Fibroblast of upper back skin (primary cell): ENCODE results near the gene ZC3H14.
A peak's percentile ranks its signal among the peaks of the same experiment; 100 is the strongest.

Experiments used
- DNase-seq: peaks from one replicate; pipeline ENCODE4 v3.0.0-alpha.2; 2013

Gene ZC3H14

DNA sequence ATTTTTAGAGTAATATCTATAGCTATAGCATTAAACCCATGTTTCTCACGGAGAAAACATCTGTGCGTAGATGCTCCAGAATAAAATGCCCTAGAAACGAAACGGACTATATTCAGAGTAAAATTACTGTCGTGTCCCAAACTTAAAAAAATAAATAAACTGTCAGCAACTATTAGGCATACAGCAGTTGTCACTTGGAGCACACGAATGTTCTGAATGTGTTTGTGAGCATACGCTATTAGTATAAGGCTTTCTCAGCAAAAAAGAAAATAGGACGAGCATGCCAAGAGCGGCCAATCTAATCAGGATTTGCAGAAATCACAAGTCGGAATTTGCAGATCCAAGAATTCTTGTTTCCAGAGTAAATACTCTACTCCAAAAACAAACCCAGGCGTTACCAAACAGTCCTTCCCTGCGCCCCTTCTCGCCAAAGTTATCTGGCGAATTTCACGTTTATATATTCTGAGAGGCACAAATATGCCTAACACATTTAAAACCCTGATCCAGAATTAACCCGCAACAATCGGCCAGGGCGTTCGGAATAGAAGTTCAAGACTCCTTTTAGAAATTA, 8.9 kb upstream of the ZC3H14 start:
- DNase-seq = no peak

DNA sequence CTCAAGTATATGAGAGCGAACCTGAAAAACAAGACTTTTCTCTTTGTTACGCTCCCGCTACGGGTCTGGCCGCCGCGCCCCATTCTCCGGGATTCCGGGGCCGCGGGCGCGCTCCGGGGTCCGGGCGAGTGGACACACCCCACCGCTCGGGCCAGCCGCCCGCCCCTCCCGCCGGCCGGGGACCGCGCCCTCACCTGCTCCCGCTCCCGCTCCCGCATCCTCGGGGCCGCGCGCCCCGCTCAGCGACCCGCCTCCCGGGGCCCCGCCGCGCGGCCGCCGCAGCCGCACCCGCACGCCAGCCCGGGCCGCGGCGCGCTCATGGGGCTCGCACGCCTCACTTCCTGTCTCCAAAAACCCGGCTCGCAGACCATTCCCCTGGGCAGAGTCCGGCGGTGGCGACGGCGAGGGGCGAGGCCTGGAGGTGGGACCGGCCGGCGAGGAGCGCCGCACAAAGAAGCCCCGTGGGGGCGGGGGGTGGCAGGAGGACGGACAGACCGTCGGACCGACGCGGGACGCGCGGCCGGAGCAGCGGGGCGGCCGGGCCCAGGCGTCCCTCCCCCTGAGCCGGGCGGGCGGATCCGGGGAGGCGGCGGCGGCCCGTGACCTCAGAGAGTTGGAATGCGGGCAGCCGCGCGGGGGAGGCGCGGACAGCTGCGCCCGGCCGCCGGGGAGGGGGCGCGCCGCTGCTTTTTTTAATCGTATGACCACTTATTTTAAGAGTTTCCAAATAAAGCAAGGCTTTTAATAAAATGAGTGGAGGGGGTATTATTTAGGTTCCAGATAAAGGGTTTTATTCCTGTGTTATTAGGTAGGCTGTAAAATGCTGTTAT, 8.2 kb upstream of the ZC3H14 start, which contains the start of gene PTPN21:
Gene PTPN21, minus strand, starts transcription at position 551 of the 830 bp plus-strand sequence. CDS start 4,590 bp downstream, outside the sequence.
- peak; percentile 69 for DNase-seq

DNA sequence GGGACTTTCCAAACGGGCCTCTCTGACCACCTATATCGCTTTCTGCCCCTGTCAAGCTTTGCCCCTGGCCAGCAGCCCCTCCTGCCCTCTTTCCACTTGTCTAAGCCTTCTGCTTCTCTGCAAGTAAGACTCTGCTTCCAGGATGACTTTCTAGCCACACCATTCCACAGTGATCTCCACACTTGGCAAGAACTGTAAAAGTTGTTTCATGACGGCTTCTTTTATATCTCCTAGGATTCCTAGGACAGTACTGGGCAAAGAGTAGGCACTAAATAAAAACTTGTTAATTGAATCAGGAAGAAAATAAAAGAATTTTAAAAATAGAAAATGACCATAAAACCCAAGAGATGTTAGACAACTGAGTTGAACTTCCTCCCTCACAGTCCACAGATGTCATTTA, 6.3 kb upstream of the ZC3H14 start:
- no peak for DNase-seq

DNA sequence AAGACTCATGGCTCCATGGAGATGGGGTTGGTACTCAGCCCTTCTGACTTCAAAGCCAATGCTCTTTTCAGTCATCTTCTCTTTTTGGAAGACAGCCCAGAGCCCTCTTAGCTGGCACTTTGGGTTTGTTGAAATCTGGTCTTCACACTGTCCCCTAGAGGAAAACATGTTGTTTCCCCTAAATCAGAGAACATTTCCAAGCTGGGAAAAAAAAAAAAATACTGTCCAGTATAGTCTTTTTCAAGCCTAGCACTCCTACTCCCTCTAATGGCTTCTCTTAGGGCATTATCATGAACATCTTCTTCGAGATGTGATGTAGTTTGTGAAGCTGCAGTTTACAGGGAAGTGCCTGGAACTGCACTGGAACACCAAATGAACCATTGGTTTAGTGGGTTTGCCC, 3.0 kb upstream of the ZC3H14 start:
- DNase-seq = peak; percentile 69

DNA sequence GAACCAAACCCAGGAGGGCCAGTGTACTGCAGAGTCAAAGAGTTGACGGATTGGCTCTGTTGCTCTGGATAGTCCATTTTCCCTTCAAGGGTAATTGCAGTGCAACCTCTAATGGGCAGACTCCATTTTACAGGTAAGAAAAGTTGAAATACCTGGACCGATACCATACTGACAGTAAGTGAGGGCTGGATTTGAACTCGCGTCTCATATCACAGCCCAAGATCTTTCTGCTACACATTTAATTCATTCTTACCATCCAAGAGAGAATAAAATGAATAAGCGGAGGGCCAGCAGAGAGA, 356 bp upstream of the ZC3H14 start:
- no peak for DNase-seq

DNA sequence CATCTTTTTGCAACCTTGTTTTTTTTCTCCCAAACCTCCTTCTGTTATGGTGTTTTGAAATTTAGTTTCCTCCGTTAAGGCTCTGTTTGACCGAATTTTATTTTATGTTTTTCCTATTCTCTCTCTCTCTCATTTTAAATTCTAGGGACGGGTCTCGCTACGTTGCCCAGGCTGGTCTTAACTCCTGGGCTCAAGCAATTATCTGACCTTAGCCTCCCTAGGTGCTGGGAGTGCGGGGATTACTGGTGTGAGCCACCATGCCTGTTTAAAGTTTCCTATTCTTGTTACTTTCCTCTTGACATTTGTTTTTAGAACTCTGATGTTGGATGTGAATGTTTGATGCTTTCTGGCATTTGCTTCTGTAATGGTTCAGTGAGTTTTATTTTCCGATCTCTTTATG, 1.0 kb downstream of the ZC3H14 start:
- DNase-seq = no peak

DNA sequence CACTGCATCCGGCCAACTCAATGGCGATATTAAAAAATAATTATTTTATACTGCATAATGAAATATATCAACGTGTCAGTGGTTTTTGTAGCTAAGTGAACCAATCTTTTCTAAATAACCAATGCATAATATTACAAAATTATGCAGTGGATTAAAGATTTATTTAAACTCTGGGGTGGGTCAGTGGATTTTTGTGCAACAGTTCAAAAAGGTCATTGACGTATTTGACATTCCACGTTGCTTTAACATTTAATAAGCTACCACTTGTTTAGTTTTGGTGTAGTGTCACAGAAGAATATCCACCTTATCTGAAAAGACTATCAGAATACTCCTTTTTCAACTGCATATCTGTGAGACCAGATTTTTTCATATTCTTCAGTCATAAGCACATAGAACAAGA, 2.6 kb downstream of the ZC3H14 start:
- DNase-seq = no peak

DNA sequence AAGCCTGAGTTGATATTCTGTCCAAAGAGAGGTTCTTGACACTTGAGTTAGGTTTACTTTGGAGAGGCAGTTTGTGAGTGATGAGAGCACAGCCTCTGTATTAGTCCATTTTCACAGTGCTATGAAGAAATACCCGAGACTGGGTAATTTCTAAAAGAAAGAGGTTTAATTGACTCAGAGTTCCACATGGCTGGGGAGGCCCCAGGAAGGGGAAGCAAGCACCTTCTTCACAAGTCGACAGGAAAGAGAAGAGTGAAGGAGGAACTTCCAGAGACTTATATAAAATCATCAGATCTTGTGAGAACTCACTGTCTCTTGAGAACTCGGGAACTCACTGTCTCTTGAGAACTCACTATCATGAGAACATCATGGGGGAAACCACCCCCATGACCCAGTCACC, 5.4 kb downstream of the ZC3H14 start:
- DNase-seq = no peak

DNA sequence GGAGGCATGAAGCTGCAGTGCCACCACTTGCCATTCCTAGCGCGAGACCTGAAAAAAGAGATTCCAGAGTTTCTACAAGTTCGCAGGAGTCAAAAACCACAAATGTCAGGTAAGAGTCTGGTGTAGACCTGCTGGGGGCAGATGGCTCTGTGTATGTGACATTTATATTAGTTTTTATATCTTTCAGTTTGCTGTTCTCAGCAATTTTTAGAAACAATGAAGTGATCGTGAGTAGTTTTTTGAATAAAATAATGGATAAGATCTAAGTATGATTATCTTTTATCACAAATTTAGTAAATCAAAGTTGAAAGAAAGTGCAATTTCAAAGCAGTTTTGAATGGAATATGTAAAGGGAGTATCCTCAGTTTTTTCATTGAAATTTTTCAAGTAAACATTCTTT, 9.3 kb downstream of the ZC3H14 start:
- DNase-seq = no peak

DNA sequence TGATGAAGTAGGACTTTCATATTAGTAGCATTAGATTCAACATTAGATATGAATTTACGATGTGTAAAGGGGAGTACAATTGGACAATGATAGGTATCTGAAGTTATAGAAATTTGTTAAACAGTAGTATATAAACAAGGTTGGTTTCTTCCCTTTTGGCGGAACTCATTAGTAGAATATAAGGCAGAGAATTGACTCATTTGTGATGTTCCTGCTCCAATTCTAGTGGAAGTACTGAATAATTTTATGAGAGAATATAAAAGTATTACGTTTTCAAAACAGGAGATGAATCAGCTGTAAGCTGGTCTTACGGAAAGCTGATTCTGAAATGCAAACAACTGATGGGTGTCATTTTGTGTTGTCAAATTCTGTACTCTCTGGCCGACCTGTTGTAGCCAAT, 13.4 kb downstream of the ZC3H14 start:
- DNase-seq = no peak

DNA sequence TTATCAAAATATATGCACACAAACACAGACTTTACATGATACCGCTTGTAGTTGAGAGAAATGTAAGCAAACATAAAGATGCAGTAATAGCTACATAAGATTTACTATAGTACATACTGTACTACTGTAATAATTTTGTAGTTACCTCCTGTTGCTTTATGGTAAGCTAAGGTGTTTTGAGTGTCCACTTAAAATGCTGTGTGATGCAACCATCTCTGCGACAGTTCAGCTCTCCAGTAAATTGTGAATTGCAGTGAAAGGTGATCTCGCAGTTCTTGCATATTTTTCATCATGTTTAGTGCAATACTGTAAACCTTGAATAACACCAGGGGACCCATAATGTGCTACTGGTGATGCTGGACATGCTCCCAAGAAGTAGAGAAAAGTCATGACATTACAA, 21.6 kb downstream of the ZC3H14 start:
- DNase-seq = no peak

DNA sequence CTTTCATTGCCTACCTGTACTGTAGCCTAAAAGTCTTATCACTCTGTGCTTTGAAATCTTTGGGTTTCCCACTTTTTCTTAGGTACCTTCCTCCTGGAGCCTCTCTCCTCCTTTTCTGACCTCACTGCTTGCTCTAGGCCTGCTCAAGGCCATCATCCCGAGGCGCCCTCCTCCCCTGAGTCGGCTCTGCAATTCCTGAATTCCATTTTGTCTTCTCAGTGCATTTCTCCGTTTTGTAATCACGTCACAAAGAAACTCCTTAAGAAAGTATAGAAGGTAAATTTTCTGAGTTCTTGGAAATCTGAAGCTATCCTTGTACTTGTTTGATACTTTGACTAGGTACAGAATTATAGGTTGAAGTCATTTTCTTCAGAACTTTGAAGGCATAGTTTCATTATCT, 25.2 kb downstream of the ZC3H14 start:
- no peak for DNase-seq

DNA sequence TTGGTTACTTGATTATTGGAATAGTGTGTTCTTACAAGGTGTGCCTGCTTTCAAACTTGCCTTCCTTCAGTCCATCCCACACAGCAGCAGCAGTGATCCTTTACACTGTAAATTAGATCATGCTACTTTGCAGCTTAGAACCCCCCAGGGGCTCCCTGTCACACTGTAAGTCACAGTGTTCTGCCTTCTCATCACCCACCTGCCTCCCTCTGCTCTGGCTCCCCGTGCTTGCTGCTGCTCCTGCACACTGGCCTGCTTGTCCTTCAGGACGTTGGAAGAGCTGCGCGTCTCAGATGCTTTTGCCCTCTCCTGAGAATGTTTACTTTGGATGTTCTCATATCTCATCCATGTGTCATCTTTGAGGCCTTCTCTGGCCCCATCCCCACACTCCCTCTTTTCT, 27.3 kb downstream of the ZC3H14 start:
- DNase-seq = no peak

DNA sequence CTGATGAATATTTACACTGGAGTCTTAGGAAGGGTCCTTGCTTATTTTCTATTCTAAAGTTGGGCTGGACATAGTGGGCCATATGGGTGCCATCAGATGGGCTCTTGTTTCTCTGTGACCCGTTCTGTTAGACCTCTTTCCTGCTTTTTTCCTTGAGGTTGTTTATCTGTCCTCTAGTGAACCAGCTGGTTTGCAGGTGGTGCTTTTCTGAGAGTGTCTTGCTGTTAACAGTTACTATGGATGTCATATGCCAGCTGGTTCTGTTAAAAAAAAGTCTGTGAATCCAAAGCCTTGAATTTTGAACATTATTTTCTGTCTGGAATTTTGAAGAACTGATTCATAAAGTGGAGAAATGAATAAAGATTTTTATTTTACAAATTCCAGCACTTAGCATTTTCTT, 29.2 kb downstream of the ZC3H14 start:
- DNase-seq = no peak

DNA sequence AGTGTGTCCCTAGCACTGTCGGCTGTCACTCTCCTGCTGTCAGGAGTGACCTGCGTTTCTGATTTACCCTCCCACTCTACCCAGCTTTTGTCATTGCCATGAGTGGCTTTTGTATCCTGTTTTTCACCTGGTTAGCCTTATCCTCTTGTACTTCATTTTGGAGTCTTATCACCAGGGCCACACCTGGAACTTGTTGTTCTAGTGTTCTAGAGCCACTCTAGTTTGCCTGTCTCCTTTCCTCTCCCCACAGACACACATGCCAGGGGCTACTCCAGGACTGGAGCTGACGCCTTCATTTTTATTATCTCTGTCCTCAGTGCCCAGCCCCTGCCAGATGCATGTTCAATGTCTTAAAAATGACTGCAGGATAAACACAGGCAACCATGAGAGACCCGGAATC, 34.2 kb downstream of the ZC3H14 start:
- no peak for DNase-seq

DNA sequence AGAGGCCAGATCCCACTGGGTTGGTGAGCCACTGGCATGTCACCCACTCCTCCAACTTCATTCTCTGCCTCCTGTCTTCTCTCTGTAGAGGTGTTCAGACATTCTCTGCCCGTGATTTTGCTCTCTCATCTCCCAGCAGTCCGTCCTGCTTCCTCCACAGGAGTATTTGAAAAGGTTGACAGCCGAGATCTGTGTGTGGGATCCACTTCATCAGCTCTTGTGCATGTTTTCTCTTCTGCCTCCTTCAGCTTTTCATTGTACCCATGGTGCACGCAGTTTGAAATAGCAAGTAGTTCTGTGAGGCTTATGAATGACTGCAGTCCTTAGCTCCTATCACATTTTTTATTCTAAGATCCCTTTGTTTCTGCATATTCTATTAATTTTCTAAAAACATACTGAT, 34.8 kb downstream of the ZC3H14 start:
- DNase-seq = no peak

DNA sequence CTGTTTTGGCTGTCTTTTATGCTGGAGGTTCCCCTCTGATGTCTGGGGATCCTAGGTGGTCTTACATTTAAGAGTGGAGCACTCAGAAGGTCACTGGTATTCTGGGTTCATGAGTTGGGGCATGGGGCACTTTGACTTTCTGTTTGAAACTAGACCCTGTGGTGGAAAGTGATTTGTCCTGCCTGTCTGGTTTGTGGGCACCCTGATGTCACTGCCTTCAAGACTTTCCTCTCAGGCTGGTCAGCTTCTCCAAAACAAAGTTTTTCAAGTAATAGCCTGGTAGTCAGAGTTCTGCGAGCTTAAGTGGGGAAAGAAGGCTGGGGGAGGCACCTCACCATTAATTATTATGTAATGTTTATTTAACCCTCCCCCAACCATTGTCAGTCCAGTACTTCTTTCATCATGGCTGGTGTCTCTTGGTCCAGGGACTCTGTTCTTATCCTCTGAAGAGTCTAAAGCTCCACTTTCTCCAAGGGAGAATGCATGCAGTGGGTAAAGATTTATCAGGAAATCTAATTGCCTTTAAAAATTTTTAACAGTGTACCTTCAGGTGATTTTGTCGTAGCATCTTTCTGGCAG, 35.3 kb downstream of the ZC3H14 start:
- no peak for DNase-seq

DNA sequence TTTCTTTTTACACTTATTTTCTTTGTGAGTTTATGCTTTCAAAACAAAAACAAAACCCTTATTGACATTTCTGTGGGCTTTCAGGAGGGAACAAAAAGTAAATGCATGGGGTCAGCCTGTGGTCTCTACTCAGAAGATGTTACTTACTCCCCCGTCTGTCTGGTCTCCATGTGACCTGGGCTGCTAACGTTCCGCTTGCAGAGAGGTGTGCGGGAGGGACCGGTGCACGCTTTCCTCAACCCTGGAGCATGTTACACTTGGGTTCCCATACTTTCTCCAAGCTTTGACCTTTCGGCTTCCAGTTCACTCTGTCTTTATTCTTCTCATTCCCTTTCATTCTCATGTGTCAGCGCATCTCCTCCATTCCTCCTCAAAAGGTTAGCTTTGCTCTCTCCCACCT, 36.5 kb downstream of the ZC3H14 start:
- no peak for DNase-seq

DNA sequence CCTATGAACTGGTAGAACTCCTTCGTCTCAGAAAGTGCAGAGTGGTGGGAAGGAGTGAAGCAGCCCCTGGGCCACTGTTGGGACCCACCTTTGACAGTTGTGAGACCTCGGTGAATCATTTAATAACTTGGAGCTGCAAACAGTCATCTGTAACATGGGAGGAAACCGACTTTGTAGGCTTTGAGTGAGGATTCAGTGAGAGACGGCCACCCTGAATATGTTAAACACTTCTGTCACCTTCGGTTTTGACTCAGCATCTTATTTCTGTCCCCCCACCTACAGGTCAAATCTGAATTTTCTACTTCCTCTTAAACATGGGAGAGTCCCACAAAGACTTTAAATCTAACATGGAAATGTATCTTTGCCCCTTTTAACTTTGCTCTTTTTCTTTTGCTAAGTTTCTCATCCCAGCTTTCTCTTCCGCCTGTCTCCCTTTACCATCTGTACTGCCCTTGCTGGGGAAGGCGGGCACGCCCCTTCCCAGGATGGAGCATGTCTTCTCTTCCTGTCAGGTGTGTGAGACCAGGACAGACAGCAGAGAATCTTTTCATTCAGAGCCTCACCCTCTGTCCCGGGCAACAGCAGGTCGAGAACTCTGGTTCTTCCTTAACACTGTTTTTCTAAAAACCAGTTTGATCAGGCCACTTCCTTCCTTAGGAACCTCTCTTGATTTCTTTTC, 37.1 kb downstream of the ZC3H14 start:
- no peak for DNase-seq

DNA sequence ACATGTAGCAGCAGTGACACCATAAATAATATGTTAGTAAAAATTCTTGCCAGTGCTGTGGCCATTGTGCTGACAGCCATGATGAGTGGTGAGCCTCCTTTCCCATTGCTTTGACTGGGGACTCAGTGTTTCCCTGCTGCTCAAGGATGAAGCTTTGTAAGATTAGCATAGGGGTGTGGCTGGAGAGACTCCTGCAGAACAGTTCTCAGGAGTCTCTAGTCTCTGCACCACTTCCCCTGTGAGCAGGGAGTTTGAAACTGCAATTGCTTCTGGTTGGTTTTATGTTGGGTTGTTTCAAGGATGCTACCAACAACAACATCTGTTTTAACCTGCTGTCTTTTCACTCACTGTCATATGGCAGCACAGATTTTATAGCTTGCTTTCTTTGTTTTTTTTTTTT, 41.4 kb downstream of the ZC3H14 start:
- DNase-seq = no peak

DNA sequence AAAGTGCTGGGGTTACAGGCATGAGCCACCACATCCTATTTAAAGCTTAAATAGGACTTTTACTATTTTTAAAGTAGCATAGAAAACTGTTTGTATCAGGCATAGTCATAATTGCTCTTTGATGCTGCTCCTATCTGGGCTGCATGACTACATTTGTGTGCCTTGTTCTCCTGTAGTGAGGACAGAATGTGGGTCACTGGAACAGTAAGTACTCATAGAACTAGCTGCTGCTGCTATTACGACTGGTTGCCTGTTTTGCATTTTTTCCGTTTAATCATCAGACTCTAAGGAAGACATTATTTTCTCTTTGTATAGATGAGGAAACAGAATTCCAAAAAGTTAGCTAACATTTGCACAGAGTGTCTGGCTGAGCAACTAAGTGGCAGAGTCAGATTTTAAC, 42.8 kb downstream of the ZC3H14 start:
- no peak for DNase-seq

DNA sequence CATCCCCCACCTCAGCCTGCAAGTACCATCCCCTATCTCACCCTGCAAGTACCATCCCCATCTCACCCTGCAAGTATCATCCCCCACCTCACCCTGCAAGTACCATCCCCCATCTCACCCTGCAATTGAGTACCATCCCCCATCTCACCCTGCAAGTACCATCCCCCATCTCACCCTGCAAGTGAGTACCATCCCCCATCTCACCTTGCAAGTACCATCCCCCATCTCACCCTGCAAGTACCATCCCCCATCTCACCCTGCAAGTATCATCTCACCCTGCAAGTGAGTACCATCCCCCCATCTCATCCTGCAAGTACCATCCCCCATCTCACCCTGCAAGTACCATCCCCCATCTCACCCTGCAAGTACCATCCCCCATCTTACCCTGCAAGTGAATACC, 45.0 kb downstream of the ZC3H14 start:
- no peak for DNase-seq

DNA sequence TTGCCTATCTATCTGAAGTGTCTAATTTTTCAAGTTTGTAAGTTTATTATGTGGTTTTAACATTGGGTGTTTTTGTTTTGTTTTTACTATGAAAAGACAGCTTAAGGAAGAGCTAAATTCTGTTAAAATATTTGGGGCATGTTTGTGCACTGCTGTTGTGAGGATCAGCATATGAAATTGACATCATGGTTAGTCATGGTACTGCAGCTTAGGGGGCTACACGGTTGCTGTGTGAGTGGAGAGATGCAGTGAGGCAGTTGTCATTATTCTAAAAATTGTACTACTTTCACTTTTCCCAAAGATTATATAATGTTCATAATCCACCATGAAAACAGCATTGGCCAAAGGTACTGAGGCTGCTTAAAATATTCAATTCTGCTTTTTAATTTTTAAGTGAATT, 49.0 kb downstream of the ZC3H14 start:
- no peak for DNase-seq

DNA sequence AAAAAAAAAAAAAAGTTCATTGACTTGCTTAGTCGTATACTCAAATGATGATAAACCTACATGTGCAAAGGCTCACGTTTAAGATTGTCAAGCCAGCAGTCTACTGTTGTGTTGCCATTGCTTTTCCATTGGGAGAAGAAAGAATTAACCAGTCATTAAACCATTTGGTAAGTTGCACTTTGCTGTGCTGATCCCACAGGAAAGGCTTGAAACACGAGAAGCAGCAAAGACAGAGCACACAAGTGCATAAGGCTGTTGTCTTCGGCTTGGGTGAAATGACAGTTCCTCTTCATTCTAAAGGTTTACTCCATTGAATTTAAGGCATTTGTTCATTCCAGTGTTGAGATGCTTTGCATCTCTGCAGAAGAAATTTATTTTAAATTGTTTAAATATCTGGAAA, 50.1 kb downstream of the ZC3H14 start:
- no peak for DNase-seq
